Mesendoderm (in vitro differentiated cells): Measurements from ENCODE around the gene RAC2. TPM values are rescaled to one million over a fixed set of nuclear protein-coding genes. Genes with fewer than 3 reads are reported as not detected.

Experiments used
- DNase-seq: peaks from one replicate; pipeline ENCODE4 v3.0.0; 2013
- H2AK5ac ChIP-seq: 2 replicates; pipeline ENCODE4 v1.6.1; 2013; ENCODE audit warnings: low read length, inconsistent platforms
- H2BK120ac ChIP-seq: 2 replicates; pipeline ENCODE4 v1.6.1; 2013; ENCODE audit warnings: low read depth, mild to moderate bottlenecking, low read length, moderate library complexity, mixed read lengths
- H2BK15ac ChIP-seq: replicated peaks from 2 replicates; pipeline ENCODE4 v1.6.1; 2013; ENCODE audit warnings: low read depth, mild to moderate bottlenecking, moderate library complexity
- H2BK5ac ChIP-seq: 2 replicates; pipeline ENCODE4 v1.6.1; 2013; ENCODE audit warnings: low read length, inconsistent platforms
- H3K18ac ChIP-seq: 2 replicates; pipeline ENCODE4 v1.6.1; 2013; ENCODE audit warnings: mild to moderate bottlenecking, low read length, mixed read lengths
- H3K23ac ChIP-seq: one replicate; pipeline ENCODE4 v1.6.1; 2013; ENCODE audit warnings: low read length
- H3K27ac ChIP-seq: 2 replicates; pipeline ENCODE4 v1.5.1; 2013; ENCODE audit warnings: low read depth, mild to moderate bottlenecking, inconsistent platforms, low read length, moderate library complexity
- H3K27me3 ChIP-seq: 2 replicates; pipeline ENCODE4 v1.6.1; 2013; ENCODE audit warnings: low read length, control low read depth, mild to moderate bottlenecking, inconsistent platforms; ENCODE audit not compliant: insufficient read depth, poor library complexity
- H3K36me3 ChIP-seq: 2 replicates; pipeline ENCODE4 v1.6.1; 2013; ENCODE audit warnings: low read length, inconsistent platforms; ENCODE audit not compliant: control insufficient read depth, insufficient read depth
- H3K4ac ChIP-seq: one replicate; pipeline ENCODE4 v1.6.1; 2013; ENCODE audit warnings: low read depth, mild to moderate bottlenecking, low read length, moderate library complexity
- H3K4me1 ChIP-seq: 2 replicates; pipeline ENCODE4 v1.6.1; 2013; ENCODE audit warnings: low read depth, low read length, inconsistent platforms; ENCODE audit not compliant: control insufficient read depth
- H3K4me2 ChIP-seq: 2 replicates; pipeline ENCODE4 v1.6.1; 2013; ENCODE audit warnings: low read length
- H3K4me3 ChIP-seq: 2 replicates; pipeline ENCODE4 v1.5.1; 2013; ENCODE audit warnings: mild to moderate bottlenecking, low read length
- H3K56ac ChIP-seq: one replicate; pipeline ENCODE4 v1.6.1; 2013; ENCODE audit warnings: low read length
- H3K79me1 ChIP-seq: 2 replicates; pipeline ENCODE4 v1.6.1; 2013; ENCODE audit warnings: low read length, inconsistent platforms
- H3K79me2 ChIP-seq: 2 replicates; pipeline ENCODE4 v1.6.1; 2013; ENCODE audit warnings: mild to moderate bottlenecking, low read length; ENCODE audit not compliant: control insufficient read depth, insufficient read depth
- H3K9ac ChIP-seq: 2 replicates; pipeline ENCODE4 v1.6.1; 2013; ENCODE audit warnings: low read length, inconsistent platforms
- H4K5ac ChIP-seq: one replicate; pipeline ENCODE4 v1.6.1; 2013; ENCODE audit warnings: low read length
- H4K8ac ChIP-seq: one replicate; pipeline ENCODE4 v1.6.1; 2013; ENCODE audit warnings: low read depth, mild to moderate bottlenecking, control low read depth, low read length, moderate library complexity
- WGBS: extraction: QIAGEN DNeasy Blood & Tissue Kit; methylation state at CpG from one replicate; pipeline ENCODE4 v1.1.7; 2013; ENCODE audit warnings: low lambda C conversion rate, missing lambda C conversion rate; ENCODE audit not compliant: insufficient coverage; ENCODE audit errors: extremely low coverage; 5-methylcytosine and 5-hydroxymethylcytosine counted together
- small RNA-seq: library from polyadenylated mRNA; stranded (forward); fragments of <200 nt; extraction: miRNeasy Mini kit (QIAGEN cat#:217004); gene quantifications from one replicate; pipeline ENCODE3, GENCODE V24; 2013; ENCODE audit not compliant: insufficient read depth

RAC2 gene

GRCh38 chr22:37177221-37177620 lies 66.8 kb downstream of the RAC2 start:
- Histone ChIP-seq H3K79me1 (no peaks in the 10 kb centered on the region), H3K23ac (no peak overlapping the region), H2AK5ac (no peak overlapping the region), H3K9ac (no peak overlapping the region), H3K4me2 (no peak overlapping the region), H3K79me2 (no peaks in the 10 kb centered on the region), H3K27ac (no peak overlapping the region), H2BK15ac (no peak overlapping the region), H3K18ac (no peak overlapping the region), H3K4me1 (no peaks in the 10 kb centered on the region), H3K4me3 (no peak overlapping the region), H4K8ac (no peak overlapping the region), H3K56ac (no peak overlapping the region), H4K5ac (no peak overlapping the region), H3K4ac (no peak overlapping the region), H3K27me3 (no peaks in the 10 kb centered on the region), H2BK120ac (no peak overlapping the region), H3K36me3 (no peaks in the 10 kb centered on the region), H2BK5ac (no peak overlapping the region)
- no peak for DNase-seq
- WGBS = no CpG with 5 or more reads among the region's 5 CpGs

GRCh38 chr22:37176464-37177061 lies 67.5 kb downstream of the RAC2 start:
- no CpG with 5 or more reads among the region's 23 CpGs for WGBS
- H2BK15ac ChIP-seq = no peak overlapping the region
- no peaks in the 10 kb centered on the region for H3K79me2 ChIP-seq
- H3K9ac ChIP-seq = no peak overlapping the region
- H3K56ac ChIP-seq = no peak overlapping the region
- no peak overlapping the region for H2BK5ac ChIP-seq
- no peak overlapping the region for H3K23ac ChIP-seq
- H3K4me2 ChIP-seq = no peak overlapping the region
- no peak overlapping the region for H2AK5ac ChIP-seq
- no peak overlapping the region for H3K4me3 ChIP-seq
- H3K79me1 ChIP-seq = no peaks in the 10 kb centered on the region
- no peak overlapping the region for H2BK120ac ChIP-seq
- no peak for DNase-seq
- H3K4me1 ChIP-seq = no peaks in the 10 kb centered on the region
- H3K18ac ChIP-seq = no peak overlapping the region
- H3K36me3 ChIP-seq = no peaks in the 10 kb centered on the region
- H4K8ac ChIP-seq = no peak overlapping the region
- H3K27me3 ChIP-seq = no peaks in the 10 kb centered on the region
- H3K4ac ChIP-seq = no peak overlapping the region
- H3K27ac ChIP-seq = no peak overlapping the region
- no peak overlapping the region for H4K5ac ChIP-seq

- Histone ChIP-seq H3K36me3 (no peaks in the 10 kb centered on the region), H2AK5ac (no peak overlapping the region), H3K23ac (no peak overlapping the region), H3K79me1 (no peaks in the 10 kb centered on the region), H3K79me2 (no peaks in the 10 kb centered on the region), H2BK5ac (no peak overlapping the region), H3K4me1 (no peaks in the 10 kb centered on the region), H2BK120ac (no peak overlapping the region), H3K4ac (no peak overlapping the region), H3K4me2 (no peak overlapping the region), H3K56ac (peak overlapping the region; percentile 17), H3K18ac (no peak overlapping the region), H4K8ac (no peak overlapping the region), H2BK15ac (no peak overlapping the region), H3K27me3 (no peaks in the 10 kb centered on the region), H3K27ac (no peak overlapping the region), H3K9ac (no peak overlapping the region), H4K5ac (no peak overlapping the region), H3K4me3 (no peak overlapping the region)
- DNase-seq = no peak
- WGBS = no CpG with 5 or more reads among the region's 18 CpGs
Measured at GRCh38 chr22:37175414-37176281, 68.4 kb downstream of the RAC2 start.

Small RNA genes within 50 kb of the gene (small RNA-seq; reads per million reads assigned to genes)
- gene Z82188.1 = not detected
